DOHH2 (cell line): Measurements from ENCODE around the gene DLGAP1.

Experiments used
- H3F3A ChIP-seq: fragments of 200-600 bp; sonication (generic), shearing (Covaris generic); 2 replicates; pipeline ENCODE4 v1.6.0; 2016; ENCODE audit warnings: antibody characterized with exemption, mild to moderate bottlenecking; ENCODE audit not compliant: control insufficient read depth, insufficient read depth
- H3K27ac ChIP-seq: fragments of 200-600 bp; sonication (generic); 2 replicates; pipeline ENCODE4 v1.5.1; 2014; ENCODE audit warnings: low read depth, mild to moderate bottlenecking, low read length, moderate library complexity
- H3K27me3 ChIP-seq: fragments of 200-600 bp; sonication (generic); 2 replicates; pipeline ENCODE4 v1.6.1; 2014; ENCODE audit warnings: mild to moderate bottlenecking, low read length, mixed read lengths; ENCODE audit not compliant: control insufficient read depth
- H3K36me3 ChIP-seq: fragments of 200-600 bp; sonication (generic); 2 replicates; pipeline ENCODE4 v1.6.1; 2014; ENCODE audit warnings: mild to moderate bottlenecking, low read length, moderate library complexity, mixed read lengths; ENCODE audit not compliant: control insufficient read depth
- H3K4me1 ChIP-seq: fragments of 200-600 bp; sonication (generic); 2 replicates; pipeline ENCODE4 v1.6.1; 2014; ENCODE audit warnings: mild to moderate bottlenecking, low read length, mixed read lengths; ENCODE audit not compliant: control insufficient read depth
- H3K4me2 ChIP-seq: fragments of 200-600 bp; sonication (generic); 2 replicates; pipeline ENCODE4 v1.6.0; 2014; ENCODE audit warnings: mild to moderate bottlenecking, low read length, moderate library complexity
- H3K4me3 ChIP-seq: fragments of 200-600 bp; sonication (generic); 2 replicates; pipeline ENCODE4 v1.5.1; 2014; ENCODE audit warnings: mild to moderate bottlenecking, low read length, mixed read lengths
- H3K79me2 ChIP-seq: fragments of 200-600 bp; sonication (generic); 2 replicates; pipeline ENCODE4 v1.6.1; 2014; ENCODE audit warnings: mild to moderate bottlenecking, low read length, mixed read lengths; ENCODE audit not compliant: control insufficient read depth
- H3K9me2 ChIP-seq: fragments of 200-600 bp; sonication (generic); replicated peaks from 2 replicates; pipeline ENCODE4 v1.6.1; 2014; ENCODE audit warnings: mild to moderate bottlenecking, low read length, mixed read lengths; ENCODE audit not compliant: control insufficient read depth
- H3K9me3 ChIP-seq: fragments of 200-600 bp; sonication (generic); 2 replicates; pipeline ENCODE4 v1.6.1; 2014; ENCODE audit warnings: antibody characterized with exemption, low read length, mixed read lengths; ENCODE audit not compliant: control insufficient read depth, insufficient read depth
- H4K20me1 ChIP-seq: fragments of 200-600 bp; sonication (generic); 2 replicates; pipeline ENCODE4 v1.6.0; 2014; ENCODE audit warnings: low read depth, mild to moderate bottlenecking, antibody characterized with exemption, low read length, moderate library complexity; ENCODE audit not compliant: control insufficient read depth, insufficient read depth
- CTCF ChIP-seq: fragments of 200-600 bp; sonication (generic); IDR thresholded peaks from one replicate; pipeline ENCODE4 v1.5.1; 2014; ENCODE audit warnings: antibody characterized with exemption, mild to moderate bottlenecking, low read depth, low read length; ENCODE audit not compliant: poor library complexity, severe bottlenecking
- EZH2phosphoT487 ChIP-seq: fragments of 200-600 bp; sonication (generic); IDR thresholded peaks from 2 replicates; pipeline ENCODE4 v1.6.1; 2017; ENCODE audit warnings: borderline replicate concordance, mild to moderate bottlenecking, antibody characterized with exemption, low read length, moderate library complexity, mixed read lengths

The DLGAP1 gene

GRCh38 chr18:3784949-3785348, 670.2 kb downstream of the DLGAP1 start:
- no peaks in the 10 kb centered on the region; the same call in 1 of the 2 replicates for H3K27me3 ChIP-seq
- TF ChIP-seq CTCF = no peak
- no peak for TF ChIP-seq EZH2phosphoT487
- no peaks in the 10 kb centered on the region for H3K79me2 ChIP-seq
- no peak overlapping the region for H3K4me2 ChIP-seq
- no peak overlapping the region for H3K27ac ChIP-seq
- H3K36me3 ChIP-seq = no peaks in the 10 kb centered on the region
- no peak overlapping the region for H3K4me3 ChIP-seq
- no peaks in the 10 kb centered on the region for H3K4me1 ChIP-seq
- H3K9me2 ChIP-seq = no peaks in the 10 kb centered on the region
- H3K9me3 ChIP-seq = no peaks in the 10 kb centered on the region
- H4K20me1 ChIP-seq = no peaks in the 10 kb centered on the region
- no peaks in the 10 kb centered on the region for H3F3A ChIP-seq

- H3K9me2 ChIP-seq = no peaks in the 10 kb centered on the region
- H3F3A ChIP-seq = no peaks in the 10 kb centered on the region
- no peak overlapping the region for H3K4me2 ChIP-seq
- no peak overlapping the region for H3K27ac ChIP-seq
- H3K36me3 ChIP-seq = no peaks in the 10 kb centered on the region
- H3K27me3 ChIP-seq = no peaks in the 10 kb centered on the region
- H3K4me1 ChIP-seq = no peaks in the 10 kb centered on the region
- no peaks in the 10 kb centered on the region for H3K9me3 ChIP-seq
- no peaks in the 10 kb centered on the region for H4K20me1 ChIP-seq
- H3K4me3 ChIP-seq = no peak overlapping the region
- H3K79me2 ChIP-seq = no peaks in the 10 kb centered on the region
- TF ChIP-seq EZH2phosphoT487 (no peak), CTCF (no peak)
Observed at GRCh38 chr18:3782901-3783300, 672.2 kb downstream of the DLGAP1 start.

GRCh38 chr18:3777719-3778118, 677.4 kb downstream of the DLGAP1 start:
- no peak overlapping the region for H3K4me3 ChIP-seq
- no peaks in the 10 kb centered on the region for H4K20me1 ChIP-seq
- no peak overlapping the region for H3K4me2 ChIP-seq
- H3K27ac ChIP-seq = no peak overlapping the region
- H3K9me3 ChIP-seq = no peaks in the 10 kb centered on the region
- no peaks in the 10 kb centered on the region for H3K4me1 ChIP-seq
- H3F3A ChIP-seq = no peaks in the 10 kb centered on the region
- H3K79me2 ChIP-seq = no peaks in the 10 kb centered on the region
- TF ChIP-seq CTCF (no peak), EZH2phosphoT487 (no peak)
- no peaks in the 10 kb centered on the region for H3K36me3 ChIP-seq
- H3K27me3 ChIP-seq = no peaks in the 10 kb centered on the region
- no peaks in the 10 kb centered on the region for H3K9me2 ChIP-seq

GRCh38 chr18:3777122-3777521, 678.0 kb downstream of the DLGAP1 start:
- no peaks in the 10 kb centered on the region for H3K4me1 ChIP-seq
- no peak overlapping the region for H3K4me2 ChIP-seq
- H3K79me2 ChIP-seq = no peaks in the 10 kb centered on the region
- H4K20me1 ChIP-seq = no peaks in the 10 kb centered on the region
- no peak overlapping the region for H3K27ac ChIP-seq
- no peaks in the 10 kb centered on the region for H3K27me3 ChIP-seq
- no peak overlapping the region for H3K4me3 ChIP-seq
- no peaks in the 10 kb centered on the region for H3F3A ChIP-seq
- no peak for TF ChIP-seq EZH2phosphoT487
- TF ChIP-seq CTCF = no peak
- H3K36me3 ChIP-seq = no peaks in the 10 kb centered on the region
- no peaks in the 10 kb centered on the region for H3K9me3 ChIP-seq
- H3K9me2 ChIP-seq = no peaks in the 10 kb centered on the region
